GM12873 (cell line): ENCODE results near the gene ARF1.

Experiments used
- TF ChIP-seq, protein P1 (sequence below): IDR thresholded peaks from 2 replicates; pipeline ENCODE4 v1.5.1; 2012; ENCODE audit warnings: low read depth, mild to moderate bottlenecking, moderate library complexity, low read length, control low read depth; ENCODE audit not compliant: insufficient read depth; ENCODE audit errors: missing control alignments

The ARF1 gene

GRCh38 chr1:228087771-228088251, 5.3 kb downstream of the ARF1 start:
- TF ChIP-seq, protein P1, sequence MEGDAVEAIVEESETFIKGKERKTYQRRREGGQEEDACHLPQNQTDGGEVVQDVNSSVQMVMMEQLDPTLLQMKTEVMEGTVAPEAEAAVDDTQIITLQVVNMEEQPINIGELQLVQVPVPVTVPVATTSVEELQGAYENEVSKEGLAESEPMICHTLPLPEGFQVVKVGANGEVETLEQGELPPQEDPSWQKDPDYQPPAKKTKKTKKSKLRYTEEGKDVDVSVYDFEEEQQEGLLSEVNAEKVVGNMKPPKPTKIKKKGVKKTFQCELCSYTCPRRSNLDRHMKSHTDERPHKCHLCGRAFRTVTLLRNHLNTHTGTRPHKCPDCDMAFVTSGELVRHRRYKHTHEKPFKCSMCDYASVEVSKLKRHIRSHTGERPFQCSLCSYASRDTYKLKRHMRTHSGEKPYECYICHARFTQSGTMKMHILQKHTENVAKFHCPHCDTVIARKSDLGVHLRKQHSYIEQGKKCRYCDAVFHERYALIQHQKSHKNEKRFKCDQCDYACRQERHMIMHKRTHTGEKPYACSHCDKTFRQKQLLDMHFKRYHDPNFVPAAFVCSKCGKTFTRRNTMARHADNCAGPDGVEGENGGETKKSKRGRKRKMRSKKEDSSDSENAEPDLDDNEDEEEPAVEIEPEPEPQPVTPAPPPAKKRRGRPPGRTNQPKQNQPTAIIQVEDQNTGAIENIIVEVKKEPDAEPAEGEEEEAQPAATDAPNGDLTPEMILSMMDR, result no peak

DNA sequence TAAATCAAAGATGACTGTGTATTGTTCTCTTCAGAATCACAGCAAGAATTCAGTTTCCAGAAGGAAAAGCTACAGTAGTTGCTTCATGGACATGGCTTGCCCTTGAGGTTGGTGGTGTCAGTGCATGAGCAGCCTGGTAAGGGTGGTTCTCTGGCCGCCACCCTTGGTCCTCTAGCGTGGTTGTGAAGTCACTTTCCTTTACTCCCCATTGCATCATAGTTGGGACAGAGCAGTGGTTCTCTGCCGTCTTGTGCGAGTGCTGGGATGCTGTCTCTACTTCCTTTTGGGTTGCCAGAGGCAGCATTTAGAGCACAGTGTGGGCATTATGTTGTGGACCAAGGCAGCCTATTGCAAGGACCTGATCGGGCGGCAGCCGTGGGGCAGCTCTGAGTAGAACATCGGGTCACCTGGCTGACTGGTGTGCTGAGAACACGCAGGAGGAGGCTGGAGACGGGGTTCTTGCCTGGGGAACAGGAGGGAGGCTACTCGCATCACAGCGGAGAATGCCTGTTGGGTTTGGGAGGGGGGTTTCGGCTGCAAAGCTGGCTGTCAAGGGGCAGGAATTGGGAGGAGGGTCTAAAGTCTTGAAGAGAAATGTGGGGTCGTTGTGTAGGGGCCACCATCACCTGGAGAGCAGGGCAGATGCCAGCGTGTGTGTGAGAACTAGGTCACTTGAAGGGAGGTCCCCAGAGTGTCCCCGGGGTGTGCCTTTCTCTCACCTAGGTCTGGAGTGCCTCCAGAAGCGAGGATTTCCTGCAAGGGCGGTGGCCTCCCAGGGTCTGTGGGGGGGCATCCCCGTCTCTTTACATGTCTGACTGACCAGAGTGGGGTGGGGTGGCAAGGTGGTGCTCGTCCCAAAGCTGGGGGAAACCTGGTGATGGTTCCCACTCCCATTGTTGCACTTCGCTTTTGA, 6.3 kb downstream of the ARF1 start:
- TF ChIP-seq, protein P1, result no peak

GRCh38 chr1:228089519-228090380, 7.2 kb downstream of the ARF1 start:
- TF ChIP-seq, protein P1, result no peak

- TF ChIP-seq, protein P1, result no peak
Observed at GRCh38 chr1:228090613-228091081, 8.1 kb downstream of the ARF1 start.

- TF ChIP-seq, protein P1, result no peak
Observed at GRCh38 chr1:228091084-228091483, 8.6 kb downstream of the ARF1 start.

DNA sequence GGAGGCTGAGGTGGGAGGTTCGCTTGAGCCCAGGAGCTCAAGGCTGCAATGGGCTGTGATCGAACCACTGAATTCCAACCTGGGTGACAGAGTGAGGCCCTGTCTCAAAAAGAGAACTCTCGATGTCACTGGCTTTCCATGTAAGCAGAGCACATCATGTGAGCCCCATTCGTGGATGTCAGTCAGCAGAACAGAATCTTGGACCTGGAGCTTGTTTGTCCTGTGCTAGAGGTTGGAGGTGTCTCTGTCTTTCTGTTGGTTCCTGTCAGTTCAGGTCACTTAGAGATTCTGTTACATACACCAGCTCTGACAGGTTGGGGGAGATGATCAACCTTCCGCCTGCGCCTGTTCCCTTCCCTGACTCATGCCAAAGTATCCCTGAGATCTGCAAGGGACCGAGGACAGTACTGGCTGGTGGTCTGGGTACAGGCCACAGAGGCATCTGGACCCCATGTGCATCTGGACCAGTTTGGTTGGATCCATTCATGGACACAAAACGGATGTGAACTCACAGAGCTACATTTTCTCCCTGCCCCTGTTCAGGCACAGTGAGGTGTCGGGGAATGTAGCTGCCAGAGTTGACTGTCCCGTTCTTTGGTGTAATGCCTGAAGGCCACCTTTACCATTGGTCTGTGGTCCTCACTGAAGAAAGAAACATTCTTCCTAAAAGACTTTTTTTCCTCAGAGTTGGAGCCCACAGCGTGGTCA, 10.0 kb downstream of the ARF1 start:
- TF ChIP-seq, protein P1, result no peak
